Activated CD8-positive, alpha-beta memory T cell treated with anti-CD3 and anti-CD28 coated beads, Interleukin-2, amount 50 U/mL, for 4 hours (primary cell): ENCODE data around the gene UTF1.
"Not testable (repeated sequence)": the region's sequence is repeated elsewhere in the genome, so short reads cannot be mapped to it uniquely, and the experiment has no call there.

Source experiments
- DNase-seq: peaks from one replicate; pipeline ENCODE4 v3.0.0-alpha.2; 2020

The UTF1 gene

GRCh38 chr10:133249094-133249780 lies 19.2 kb downstream of the UTF1 start:
- DNase-seq: no peak

- no peak for DNase-seq
Observed at GRCh38 chr10:133249975-133250754, 20.1 kb downstream of the UTF1 start.

GRCh38 chr10:133251388-133252222 lies 21.6 kb downstream of the UTF1 start:
- no peak for DNase-seq

GRCh38 chr10:133252223-133252552 lies 22.2 kb downstream of the UTF1 start:
- DNase-seq: no peak

GRCh38 chr10:133253361-133253955 lies 23.4 kb downstream of the UTF1 start:
- no peak for DNase-seq

GRCh38 chr10:133254421-133255120 lies 24.6 kb downstream of the UTF1 start:
- DNase-seq: no peak

- no peak for DNase-seq
Observed at GRCh38 chr10:133255323-133255722, 25.3 kb downstream of the UTF1 start.

- DNase-seq: peak; percentile 42
Observed at GRCh38 chr10:133257489-133258065, 27.6 kb downstream of the UTF1 start.

- DNase-seq: no peak
Observed at GRCh38 chr10:133258066-133258817, 28.2 kb downstream of the UTF1 start.

GRCh38 chr10:133258818-133259601 lies 29.0 kb downstream of the UTF1 start:
- peak; percentile 86 for DNase-seq

- no peak for DNase-seq
Observed at GRCh38 chr10:133259602-133259989, 29.6 kb downstream of the UTF1 start.

GRCh38 chr10:133260895-133261725 lies 31.1 kb downstream of the UTF1 start:
- DNase-seq: peak; percentile 66

- DNase-seq: peak; percentile 81
Observed at GRCh38 chr10:133261726-133262325, 31.8 kb downstream of the UTF1 start.

GRCh38 chr10:133262696-133263095 lies 32.7 kb downstream of the UTF1 start:
- no peak for DNase-seq

GRCh38 chr10:133263674-133264073 lies 33.7 kb downstream of the UTF1 start:
- no peak for DNase-seq

GRCh38 chr10:133264461-133264860 lies 34.4 kb downstream of the UTF1 start:
- DNase-seq: no peak

- not testable (repeated sequence) for DNase-seq
Observed at GRCh38 chr10:133265052-133265451, 35.0 kb downstream of the UTF1 start.

GRCh38 chr10:133266056-133266795 lies 36.2 kb downstream of the UTF1 start:
- no peak for DNase-seq
